WERI-Rb-1 (cell line): ENCODE results near the gene NFATC1.

ENCODE experiments used
- DNase-seq: peaks from one replicate; pipeline ENCODE4 v3.0.0-alpha.2; 2020
- H3K27ac ChIP-seq: fragments of 250-450 bp; sonication (Bioruptor Pico); 2 replicates; pipeline ENCODE4 v1.5.1; 2020; ENCODE audit warnings: mild to moderate bottlenecking, moderate library complexity
- H3K27me3 ChIP-seq: fragments of 250-450 bp; sonication (Bioruptor Pico); 2 replicates; pipeline ENCODE4 v1.5.1; 2021; ENCODE audit warnings: mild to moderate bottlenecking, low read depth, moderate library complexity; ENCODE audit not compliant: insufficient read depth, severe bottlenecking
- H3K36me3 ChIP-seq: fragments of 250-450 bp; sonication (Bioruptor Pico); 2 replicates; pipeline ENCODE4 v1.5.1; 2020; ENCODE audit warnings: mild to moderate bottlenecking, moderate library complexity
- H3K4me3 ChIP-seq: 2 replicates; pipeline ENCODE4 v1.5.1; 2011; ENCODE audit warnings: low read depth, mild to moderate bottlenecking, control low read depth, low read length
- H3K9me3 ChIP-seq: fragments of 250-450 bp; sonication (Bioruptor Pico); 2 replicates; pipeline ENCODE4 v1.5.1; 2021; ENCODE audit warnings: mild to moderate bottlenecking, moderate library complexity; ENCODE audit not compliant: severe bottlenecking
- CTCF ChIP-seq: IDR thresholded peaks from 2 replicates; pipeline ENCODE4 v1.5.1; 2011; ENCODE audit warnings: low read depth, mild to moderate bottlenecking, control low read depth, inconsistent platforms, low read length

NFATC1 gene

GRCh38 chr18:79537758-79538157 is 142.0 kb downstream of the NFATC1 start:
- Histone ChIP-seq H3K36me3 (no peaks in the 10 kb centered on the region), H3K27ac (no peak overlapping the region), H3K4me3 (no peak overlapping the region), H3K9me3 (peaks cover 19% of the 10 kb centered on the region), H3K27me3 (peaks cover 9% of the 10 kb centered on the region)
- no peak for DNase-seq
- TF ChIP-seq CTCF = no peak

GRCh38 chr18:79538635-79539034 is 142.9 kb downstream of the NFATC1 start:
- no peak overlapping the region for H3K4me3 ChIP-seq
- peaks cover 19% of the 10 kb centered on the region for H3K9me3 ChIP-seq
- H3K27ac ChIP-seq = no peak overlapping the region
- TF ChIP-seq CTCF = no peak
- H3K36me3 ChIP-seq = no peaks in the 10 kb centered on the region
- DNase-seq = no peak
- H3K27me3 ChIP-seq = no peaks in the 10 kb centered on the region

DNA sequence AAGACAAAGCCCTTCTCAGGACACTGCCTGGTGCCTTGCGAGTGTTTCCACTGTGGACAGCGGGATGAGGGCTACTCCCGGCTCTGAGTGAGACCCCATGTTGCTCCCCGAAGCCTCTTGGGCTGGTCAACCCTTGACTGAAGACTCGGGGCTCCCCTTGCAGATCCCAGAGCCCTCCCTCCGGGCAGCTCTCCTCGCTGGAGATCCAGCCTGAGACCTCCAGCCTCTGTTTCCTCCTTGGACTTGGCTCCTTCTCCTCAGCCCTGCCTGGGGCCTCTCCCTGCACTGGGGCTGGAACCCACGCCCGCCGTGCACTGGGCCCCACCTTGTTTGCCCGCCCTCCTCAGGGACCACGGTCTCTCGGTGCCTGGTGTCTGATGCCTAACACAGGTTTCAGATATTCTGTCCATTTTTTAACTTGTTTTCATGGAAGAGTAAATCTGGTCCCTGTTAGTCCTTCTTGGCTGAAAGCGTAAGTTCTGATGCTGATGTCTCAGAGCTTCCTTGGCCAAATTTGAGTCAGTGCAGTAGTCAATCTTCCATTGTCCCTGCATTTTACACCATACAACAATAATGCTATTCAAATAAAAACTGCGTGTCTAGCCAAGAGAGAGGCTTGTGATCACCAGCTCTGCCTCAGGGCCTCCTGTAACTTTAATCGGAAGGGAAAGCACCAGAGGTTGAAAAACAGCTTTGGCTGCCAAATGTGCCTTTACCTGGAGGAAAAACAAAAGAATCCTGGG is 144.6 kb downstream of the NFATC1 start:
- Histone ChIP-seq H3K36me3 (no peaks in the 10 kb centered on the region), H3K9me3 (peaks cover 19% of the 10 kb centered on the region), H3K27ac (no peak overlapping the region), H3K27me3 (no peaks in the 10 kb centered on the region), H3K4me3 (no peak overlapping the region)
- TF ChIP-seq CTCF = no peak
- DNase-seq = no peak

GRCh38 chr18:79540904-79541282 is 145.2 kb downstream of the NFATC1 start:
- Histone ChIP-seq H3K27me3 (no peaks in the 10 kb centered on the region), H3K36me3 (no peaks in the 10 kb centered on the region)
- TF ChIP-seq CTCF = no peak

DNA sequence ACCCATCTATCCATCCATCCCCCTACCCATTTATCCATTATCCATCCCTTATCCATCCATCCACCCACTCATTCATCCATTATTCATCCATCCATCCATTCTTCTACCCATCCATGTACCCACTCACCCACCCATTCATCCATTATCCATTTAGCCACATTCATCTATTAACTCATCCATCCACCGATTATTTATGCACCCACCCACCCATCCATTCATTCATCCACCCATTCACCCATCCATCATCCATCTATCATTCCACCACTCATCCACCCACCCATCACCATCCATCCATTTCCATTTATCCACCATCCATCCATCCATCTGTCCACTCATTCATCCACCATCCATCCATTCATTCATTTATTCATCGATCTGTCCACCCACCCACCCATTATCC is 146.5 kb downstream of the NFATC1 start:
- DNase-seq = no peak
- Histone ChIP-seq H3K27me3 (no peaks in the 10 kb centered on the region), H3K36me3 (no peaks in the 10 kb centered on the region), H3K9me3 (peaks cover 18% of the 10 kb centered on the region), H3K4me3 (no peak overlapping the region), H3K27ac (no peak overlapping the region)
- no peak for TF ChIP-seq CTCF

More at GRCh38 chr18:79540904-79541282, 145.2 kb downstream of the NFATC1 start:
- Histone ChIP-seq H3K27ac (no peak overlapping the region), H3K4me3 (no peak overlapping the region), H3K9me3 (peaks cover 19% of the 10 kb centered on the region)
- DNase-seq = no peak
